OCI-LY3 (cell line): Measurements from ENCODE around the gene PHOSPHO1.

Experiments used
- H2AFZ ChIP-seq: fragments of 200-600, 300-600 bp; shearing (Covaris generic); 2 replicates; pipeline ENCODE4 v1.6.0; 2014; ENCODE audit warnings: antibody characterized with exemption, low read depth, low read length
- H3K27ac ChIP-seq: fragments of 200-600, 300-600 bp; sonication (generic); 2 replicates; pipeline ENCODE4 v1.5.1; 2014; ENCODE audit warnings: mild to moderate bottlenecking, low read length, moderate library complexity, mixed read lengths
- H3K27me3 ChIP-seq: fragments of 200-600, 300-600 bp; sonication (generic); 2 replicates; pipeline ENCODE4 v1.6.1; 2014; ENCODE audit warnings: low read depth, low read length, mixed read lengths
- H3K36me3 ChIP-seq: fragments of 200-600, 300-600 bp; sonication (generic); replicated peaks from 2 replicates; pipeline ENCODE3; 2014; ENCODE audit warnings: low read depth, low read length, mixed read lengths
- H3K4me1 ChIP-seq: fragments of 300-600, 200-600 bp; sonication (generic); 2 replicates; pipeline ENCODE4 v1.6.1; 2014; ENCODE audit warnings: low read length, mixed read lengths
- H3K4me2 ChIP-seq: fragments of 200-600, 300-600 bp; sonication (generic); 2 replicates; pipeline ENCODE4 v1.6.1; 2014; ENCODE audit warnings: low read length, mixed read lengths
- H3K4me3 ChIP-seq: fragments of 300-600, 200-600 bp; sonication (generic); 2 replicates; pipeline ENCODE4 v1.5.1; 2014; ENCODE audit warnings: antibody characterized with exemption, mild to moderate bottlenecking, low read length, moderate library complexity
- H3K79me2 ChIP-seq: fragments of 300-600, 200-600 bp; shearing (Covaris generic); 2 replicates; pipeline ENCODE4 v1.6.1; 2014; ENCODE audit warnings: mild to moderate bottlenecking, low read length, mixed read lengths
- H3K9ac ChIP-seq: fragments of 300-600, 200-600 bp; shearing (Covaris generic); 2 replicates; pipeline ENCODE4 v1.6.0; 2014; ENCODE audit warnings: mild to moderate bottlenecking, low read length, moderate library complexity
- H3K9me3 ChIP-seq: fragments of 200-600, 300-600 bp; shearing (Covaris generic); 2 replicates; pipeline ENCODE4 v1.6.1; 2014; ENCODE audit warnings: low read length, mixed read lengths; ENCODE audit not compliant: insufficient read depth
- H4K20me1 ChIP-seq: fragments of 200-600, 300-600 bp; sonication (generic); 2 replicates; pipeline ENCODE4 v1.6.1; 2016; ENCODE audit warnings: low read length, mixed read lengths; ENCODE audit not compliant: insufficient read depth
- CTCF ChIP-seq: fragments of 200-600, 300-600 bp; sonication (generic); IDR thresholded peaks from 2 replicates; pipeline ENCODE4 v1.5.1; 2014; ENCODE audit warnings: antibody characterized with exemption, low read length, low read depth
- EZH2phosphoT487 ChIP-seq: fragments of 200-600 bp; shearing (Covaris generic); IDR thresholded peaks from 2 replicates; pipeline ENCODE4 v1.6.1; 2018; ENCODE audit warnings: antibody characterized with exemption, mixed run types, low read depth

Gene PHOSPHO1

GRCh38 chr17:49197346-49197998, 33.1 kb downstream of the PHOSPHO1 start:
- no peaks in the 10 kb centered on the region for H3K79me2 ChIP-seq
- no peak overlapping the region for H3K9ac ChIP-seq
- H3K27me3 ChIP-seq, result no peaks in the 10 kb centered on the region
- no peaks in the 10 kb centered on the region for H3K36me3 ChIP-seq
- no peak overlapping the region for H2AFZ ChIP-seq
- TF ChIP-seq EZH2phosphoT487, result no peak
- TF ChIP-seq CTCF, result no peak
- H3K4me3 ChIP-seq, result no peak overlapping the region
- H3K4me2 ChIP-seq, result no peak overlapping the region
- H3K9me3 ChIP-seq, result no peaks in the 10 kb centered on the region
- H4K20me1 ChIP-seq, result no peaks in the 10 kb centered on the region
- no peak overlapping the region for H3K27ac ChIP-seq
- peaks cover 14% of the 10 kb centered on the region for H3K4me1 ChIP-seq

- Histone ChIP-seq H2AFZ (no peak overlapping the region), H3K27ac (no peak overlapping the region), H3K9me3 (no peaks in the 10 kb centered on the region), H3K4me3 (no peak overlapping the region), H4K20me1 (no peaks in the 10 kb centered on the region), H3K9ac (no peak overlapping the region), H3K27me3 (no peaks in the 10 kb centered on the region), H3K36me3 (no peaks in the 10 kb centered on the region), H3K79me2 (no peaks in the 10 kb centered on the region), H3K4me2 (no peak overlapping the region), H3K4me1 (peaks cover 14% of the 10 kb centered on the region)
- TF ChIP-seq EZH2phosphoT487 (no peak), CTCF (no peak)
Observed at GRCh38 chr17:49196520-49196919, 34.1 kb downstream of the PHOSPHO1 start.

GRCh38 chr17:49195751-49196150, 34.8 kb downstream of the PHOSPHO1 start:
- H3K27me3 ChIP-seq, result no peaks in the 10 kb centered on the region
- H3K9ac ChIP-seq, result no peak overlapping the region
- no peaks in the 10 kb centered on the region for H3K9me3 ChIP-seq
- peaks cover 16% of the 10 kb centered on the region for H3K4me1 ChIP-seq
- H3K79me2 ChIP-seq, result no peaks in the 10 kb centered on the region
- H3K36me3 ChIP-seq, result no peaks in the 10 kb centered on the region
- no peak overlapping the region for H3K4me3 ChIP-seq
- no peaks in the 10 kb centered on the region for H4K20me1 ChIP-seq
- no peak overlapping the region for H2AFZ ChIP-seq
- H3K4me2 ChIP-seq, result 0 out of 2 replicates have a peak overlapping the region, but pooled peaks have one; percentile 11
- TF ChIP-seq EZH2phosphoT487 (no peak), CTCF (no peak)
- H3K27ac ChIP-seq, result no peak overlapping the region

- no peaks in the 10 kb centered on the region for H3K36me3 ChIP-seq
- H4K20me1 ChIP-seq, result no peaks in the 10 kb centered on the region
- H3K4me3 ChIP-seq, result no peak overlapping the region
- H3K27me3 ChIP-seq, result no peaks in the 10 kb centered on the region
- no peak for TF ChIP-seq EZH2phosphoT487
- TF ChIP-seq CTCF, result no peak
- no peak overlapping the region for H3K4me2 ChIP-seq
- H2AFZ ChIP-seq, result no peak overlapping the region
- no peak overlapping the region for H3K9ac ChIP-seq
- H3K9me3 ChIP-seq, result no peaks in the 10 kb centered on the region
- H3K79me2 ChIP-seq, result no peaks in the 10 kb centered on the region
- H3K27ac ChIP-seq, result no peak overlapping the region
- H3K4me1 ChIP-seq, result peaks cover 17% of the 10 kb centered on the region
Observed at GRCh38 chr17:49194297-49194607, 36.3 kb downstream of the PHOSPHO1 start.
